ENCODE results near the gene GLMN.

GRCh38 chr1:92317836-92318493 lies 19.2 kb upstream of the GLMN start:
- TF ChIP-seq CTCF (conservative IDR thresholded peaks at IDR 0.05 in 1 of 2, IDR thresholded peaks at IDR 0.05 in 1 of 2; ENCODE audit: extremely low read depth in 1 of 2, insufficient read depth in 1 of 2, low read depth in 1 of 2, low read length in 2 of 2) (no peak), EZH2 (IDR thresholded peaks at IDR 0.05; ENCODE audit: borderline replicate concordance, low read length) (no peak)
